WTC11 (cell line): Measurements from ENCODE around the gene MRPL28. TPM values are rescaled to one million over a fixed set of nuclear protein-coding genes. Genes with fewer than 3 reads are reported as not detected.
"Not testable (repeated sequence)": the region's sequence is repeated elsewhere in the genome, so short reads cannot be mapped to it uniquely, and the experiment has no call there.

Experiments used
- ATAC-seq: fragments of 200-7000 bp; cut with Tn5 transposase; 2 replicates; pipeline ENCODE4 v1.10.0; 2021; ENCODE audit warnings: mild to moderate bottlenecking, moderate library complexity
- CTCF ChIA-PET: fragments of 300-600 bp; sonication (Branson Sonifier 250); formaldehyde crosslinking; loops from one replicate; lab custom pipeline; 2021; ENCODE audit warnings: antibody characterized with exemption; lab: Charles Lee
- POLR2A ChIA-PET: fragments of 350-600 bp; sonication (Branson Sonifier 250); formaldehyde crosslinking; loops from one replicate; lab custom pipeline; 2021; ENCODE audit warnings: antibody characterized with exemption; lab: Charles Lee
- DNase-seq: peaks from one replicate; pipeline ENCODE4 v3.0.0; 2021; ENCODE audit warnings: low spot score
- H3K27ac Mint-ChIP-seq: 2 replicates; pipeline ENCODE4 v1.8.0; 2021; ENCODE audit warnings: mixed read lengths
- H3K27me3 Mint-ChIP-seq: 2 replicates; pipeline ENCODE4 v1.8.0; 2021; ENCODE audit warnings: low read depth, mild to moderate bottlenecking, moderate library complexity, mixed read lengths
- H3K36me3 Mint-ChIP-seq: 2 replicates; pipeline ENCODE4 v1.8.0; 2021; ENCODE audit warnings: mixed read lengths
- H3K4me1 Mint-ChIP-seq: 2 replicates; pipeline ENCODE4 v1.8.0; 2022; ENCODE audit warnings: mixed read lengths
- H3K4me3 Mint-ChIP-seq: 2 replicates; pipeline ENCODE4 v1.8.0; 2021; ENCODE audit warnings: mild to moderate bottlenecking, moderate library complexity, mixed read lengths
- H3K9me3 Mint-ChIP-seq: 2 replicates; pipeline ENCODE4 v1.8.0; 2021; ENCODE audit warnings: mixed read lengths
- ATF1 ChIP-seq: sonication (generic); formaldehyde crosslinking; IDR thresholded peaks from 2 replicates; pipeline ENCODE4 v1.8.1; 2023; ENCODE audit warnings: mild to moderate bottlenecking, moderate library complexity, missing genetic modification reagents
- ESRRA ChIP-seq: sonication (generic); formaldehyde crosslinking; IDR thresholded peaks from 2 replicates; pipeline ENCODE4 v1.8.1; 2022; ENCODE audit warnings: mild to moderate bottlenecking, missing genetic modification reagents, borderline replicate concordance
- FOXK1 ChIP-seq: sonication (generic); formaldehyde crosslinking; IDR thresholded peaks from 2 replicates; pipeline ENCODE4 v1.8.0; 2022; ENCODE audit warnings: mild to moderate bottlenecking, moderate library complexity, missing genetic modification reagents
- GTF2I ChIP-seq: fragments of 250-450 bp; sonication (Bioruptor Pico); conservative IDR thresholded peaks from 2 replicates; pipeline ENCODE4 v1.4.0; 2021; ENCODE audit warnings: mild to moderate bottlenecking
- HMGA2 ChIP-seq: fragments of 250-450 bp; sonication (Bioruptor Pico); IDR thresholded peaks from 2 replicates; pipeline ENCODE4 v1.4.0; 2021; ENCODE audit warnings: mild to moderate bottlenecking, moderate library complexity
- NFATC4 ChIP-seq: fragments of 250-450 bp; sonication (Bioruptor Pico); IDR thresholded peaks from 2 replicates; pipeline ENCODE4 v1.9.0; 2021; ENCODE audit warnings: mild to moderate bottlenecking
- SP1 ChIP-seq: sonication (generic); formaldehyde crosslinking; conservative IDR thresholded peaks from 2 replicates; pipeline ENCODE4 v1.8.1; 2022; ENCODE audit warnings: missing genetic modification reagents
- TP53 ChIP-seq: sonication (generic); formaldehyde crosslinking; IDR thresholded peaks from 2 replicates; pipeline ENCODE4 v1.8.1; 2023; ENCODE audit warnings: mild to moderate bottlenecking, missing genetic modification reagents
- ZNF232 ChIP-seq: sonication (generic); formaldehyde crosslinking; IDR thresholded peaks from 2 replicates; pipeline ENCODE4 v1.8.0; 2022; ENCODE audit warnings: mild to moderate bottlenecking, missing genetic modification reagents
- ZNF396 ChIP-seq: fragments of 250-450 bp; sonication (Bioruptor Pico); IDR thresholded peaks from 2 replicates; pipeline ENCODE4 v1.8.0; 2021; ENCODE audit warnings: mild to moderate bottlenecking, moderate library complexity, borderline replicate concordance
- total RNA-seq: library from RNA; stranded (reverse); gene quantifications from 3 replicates; pipeline ENCODE4 v1.2.3, GENCODE V29; 2021
- TF ChIP-seq, protein P1 (sequence below): sonication (generic); formaldehyde crosslinking; IDR thresholded peaks from 2 replicates; pipeline ENCODE4 v1.8.1; 2022; ENCODE audit warnings: missing genetic modification reagents, borderline replicate concordance
- TF ChIP-seq, protein P2 (sequence below): sonication (generic); formaldehyde crosslinking; IDR thresholded peaks from 2 replicates; pipeline ENCODE4 v1.8.0; 2022; ENCODE audit warnings: mild to moderate bottlenecking, missing genetic modification reagents
- TF ChIP-seq, protein P3 (sequence below): sonication (generic); formaldehyde crosslinking; IDR thresholded peaks from 2 replicates; pipeline ENCODE4 v1.8.1; 2023; ENCODE audit warnings: mild to moderate bottlenecking, moderate library complexity, missing genetic modification reagents
- TF ChIP-seq, protein P4 (sequence below): fragments of 200-600 bp; IDR thresholded peaks from 2 replicates; pipeline ENCODE4 v1.8.0; 2022; ENCODE audit warnings: antibody characterized with exemption

MRPL28 gene
- total RNA-seq, 1 experiment from 2014 or later: 119 TPM

DNA sequence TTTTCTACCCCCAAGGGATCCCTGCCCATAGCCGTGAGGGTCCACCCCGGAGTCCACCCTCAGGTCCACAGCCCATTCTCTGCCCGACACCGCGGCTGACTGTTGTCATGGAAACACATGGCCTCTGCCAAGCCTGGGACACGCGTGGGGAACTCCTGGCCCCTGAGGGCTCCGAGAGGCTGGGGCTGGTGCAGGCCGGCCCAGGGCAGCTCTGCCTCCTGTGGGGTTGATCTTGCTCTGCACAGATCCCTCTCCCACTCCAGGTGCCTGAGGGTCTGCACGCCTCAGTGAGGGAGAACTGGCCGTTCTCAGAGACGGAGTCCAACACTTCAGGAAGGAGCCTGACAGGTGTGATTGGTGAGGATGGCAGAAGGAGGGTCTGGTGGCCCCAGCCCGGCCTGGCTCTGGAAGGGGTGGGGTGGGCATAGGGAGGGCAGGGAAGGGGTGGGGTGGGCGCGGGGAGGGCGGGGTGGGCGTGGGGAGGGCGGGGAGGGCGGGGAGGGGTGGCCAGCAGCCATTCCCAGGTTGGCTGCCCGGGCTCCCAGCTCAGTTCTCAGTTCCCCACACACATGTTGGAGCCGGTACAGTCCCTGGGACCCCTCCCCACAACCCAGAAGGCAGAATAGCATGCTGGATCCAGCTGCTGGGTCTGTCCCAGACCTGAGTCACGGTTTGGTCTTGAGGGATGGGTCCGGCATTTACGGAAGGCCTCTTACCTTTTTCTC is 6.4 kb downstream of the MRPL28 start:
- no peaks in the 10 kb centered on the region for H3K4me1 Mint-ChIP-seq
- no peak overlapping the region for H3K27ac Mint-ChIP-seq
- no peak for ATAC-seq
- no peak overlapping the region for H3K4me3 Mint-ChIP-seq
- peaks cover 12% of the 10 kb centered on the region for H3K36me3 Mint-ChIP-seq
- ChIA-PET POLR2A (no interaction called here), CTCF (interaction anchor here (0.9 to 2.7 kb wide), 6 partner anchors 11 to 267 kb away, joined by 3 to 14 read pairs (median 6); partner anchors contain the start of gene DECR2)
- DNase-seq: no peak
- TF ChIP-seq ZNF396 (CRISPR knock-in tag): no peak
- no peak for TF ChIP-seq SP1
- no peak for TF ChIP-seq FOXK1 (CRISPR knock-in tag)
- TF ChIP-seq ZNF232 (CRISPR knock-in tag): no peak
- TF ChIP-seq TP53 (CRISPR knock-in tag): no peak
- no peak for TF ChIP-seq ESRRA
- TF ChIP-seq ATF1 (CRISPR knock-in tag): no peak
- TF ChIP-seq, protein P1, sequence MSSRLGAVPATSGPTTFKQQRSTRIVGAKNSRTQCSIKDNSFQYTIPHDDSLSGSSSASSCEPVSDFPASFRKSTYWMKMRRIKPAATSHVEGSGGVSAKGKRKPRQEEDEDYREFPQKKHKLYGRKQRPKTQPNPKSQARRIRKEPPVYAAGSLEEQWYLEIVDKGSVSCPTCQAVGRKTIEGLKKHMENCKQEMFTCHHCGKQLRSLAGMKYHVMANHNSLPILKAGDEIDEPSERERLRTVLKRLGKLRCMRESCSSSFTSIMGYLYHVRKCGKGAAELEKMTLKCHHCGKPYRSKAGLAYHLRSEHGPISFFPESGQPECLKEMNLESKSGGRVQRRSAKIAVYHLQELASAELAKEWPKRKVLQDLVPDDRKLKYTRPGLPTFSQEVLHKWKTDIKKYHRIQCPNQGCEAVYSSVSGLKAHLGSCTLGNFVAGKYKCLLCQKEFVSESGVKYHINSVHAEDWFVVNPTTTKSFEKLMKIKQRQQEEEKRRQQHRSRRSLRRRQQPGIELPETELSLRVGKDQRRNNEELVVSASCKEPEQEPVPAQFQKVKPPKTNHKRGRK (CRISPR knock-in tag): no peak
- no peaks in the 10 kb centered on the region for H3K27me3 Mint-ChIP-seq
- H3K9me3 Mint-ChIP-seq: no peaks in the 10 kb centered on the region

DNA sequence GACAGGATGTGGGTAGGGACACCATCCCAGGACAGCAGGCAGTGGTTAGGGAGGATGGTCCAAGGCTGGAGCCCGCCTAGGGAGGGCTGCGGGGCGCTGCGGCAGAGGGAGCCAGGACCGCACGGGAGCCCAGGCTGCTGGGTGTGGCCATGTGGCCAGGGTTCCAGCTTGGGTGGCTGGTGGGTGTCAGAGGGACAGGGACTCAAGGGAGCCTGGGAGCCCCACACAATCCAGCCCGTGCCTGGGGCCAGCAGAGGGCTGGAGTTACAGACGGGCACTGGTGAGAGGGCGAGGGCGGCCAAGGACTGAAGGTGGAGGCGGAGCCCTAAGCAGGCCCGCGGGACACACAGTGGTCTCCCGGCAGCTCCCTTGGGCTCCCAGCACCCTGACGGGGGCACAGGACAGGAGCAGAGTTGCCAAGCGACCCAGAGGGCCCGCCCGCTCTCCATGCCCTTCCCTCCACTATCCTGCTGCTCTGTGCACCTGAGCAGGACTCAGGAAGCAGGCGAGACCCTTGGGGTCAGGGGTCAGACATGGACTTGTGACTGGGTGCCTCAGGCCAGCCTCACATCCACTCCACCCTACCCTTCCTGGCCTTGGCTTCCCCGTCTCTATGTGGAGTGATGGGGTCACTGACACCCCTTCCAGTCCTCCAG is 7.1 kb downstream of the MRPL28 start:
- no peaks in the 10 kb centered on the region for H3K9me3 Mint-ChIP-seq
- ATAC-seq: peak; percentile 5; the same call in 1 of the 2 replicates
- no peaks in the 10 kb centered on the region for H3K27me3 Mint-ChIP-seq
- H3K4me1 Mint-ChIP-seq: no peaks in the 10 kb centered on the region
- ChIA-PET CTCF (interaction anchor here (0.9 to 2.7 kb wide), 21 partner anchors 8 to 302 kb away, joined by 3 to 42 read pairs (median 6); partner anchors contain the start of genes AXIN1, DECR2, FAM234A and HBM), POLR2A (no interaction called here)
- DNase-seq: no peak
- H3K4me3 Mint-ChIP-seq: no peak overlapping the region
- TF ChIP-seq, protein P2, sequence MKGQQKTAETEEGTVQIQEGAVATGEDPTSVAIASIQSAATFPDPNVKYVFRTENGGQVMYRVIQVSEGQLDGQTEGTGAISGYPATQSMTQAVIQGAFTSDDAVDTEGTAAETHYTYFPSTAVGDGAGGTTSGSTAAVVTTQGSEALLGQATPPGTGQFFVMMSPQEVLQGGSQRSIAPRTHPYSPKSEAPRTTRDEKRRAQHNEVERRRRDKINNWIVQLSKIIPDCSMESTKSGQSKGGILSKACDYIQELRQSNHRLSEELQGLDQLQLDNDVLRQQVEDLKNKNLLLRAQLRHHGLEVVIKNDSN: peak; percentile 36; the same call in 1 of the 2 replicates
- TF ChIP-seq NFATC4 (CRISPR knock-in tag): no peak
- no peak overlapping the region for H3K27ac Mint-ChIP-seq
- peaks cover 10% of the 10 kb centered on the region for H3K36me3 Mint-ChIP-seq

DNA sequence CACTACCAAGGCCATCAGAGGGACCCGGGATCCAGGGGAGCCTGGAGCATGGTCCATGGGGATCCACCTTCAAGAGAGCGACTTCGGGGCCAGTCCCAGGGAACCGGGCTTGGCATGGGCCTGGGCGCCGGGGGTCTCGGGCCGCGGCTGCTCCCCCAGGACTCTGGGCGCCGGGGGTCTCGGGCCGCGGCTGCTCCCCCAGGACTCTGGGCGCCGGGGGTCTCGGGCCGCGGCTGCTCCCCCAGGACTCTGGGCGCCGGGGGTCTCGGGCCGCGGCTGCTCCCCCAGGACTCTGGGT is 7.7 kb downstream of the MRPL28 start:
- not testable (repeated sequence) for H3K4me3 Mint-ChIP-seq, H3K27me3 Mint-ChIP-seq, H3K4me1 Mint-ChIP-seq, H3K9me3 Mint-ChIP-seq, ATAC-seq, DNase-seq, H3K27ac Mint-ChIP-seq
- ChIA-PET POLR2A (interaction anchor here (0.7 kb wide), 1 partner anchor 18 kb away, joined by 3 read pairs; no protein-coding TSS in a partner anchor), CTCF (interaction anchor here (0.5 to 2.7 kb wide), 42 partner anchors 9 to 310 kb away, joined by 3 to 42 read pairs (median 5); partner anchors contain the start of genes ARHGDIG, AXIN1, DECR2 and FAM234A)
- peaks cover 10% of the 10 kb centered on the region for H3K36me3 Mint-ChIP-seq

DNA sequence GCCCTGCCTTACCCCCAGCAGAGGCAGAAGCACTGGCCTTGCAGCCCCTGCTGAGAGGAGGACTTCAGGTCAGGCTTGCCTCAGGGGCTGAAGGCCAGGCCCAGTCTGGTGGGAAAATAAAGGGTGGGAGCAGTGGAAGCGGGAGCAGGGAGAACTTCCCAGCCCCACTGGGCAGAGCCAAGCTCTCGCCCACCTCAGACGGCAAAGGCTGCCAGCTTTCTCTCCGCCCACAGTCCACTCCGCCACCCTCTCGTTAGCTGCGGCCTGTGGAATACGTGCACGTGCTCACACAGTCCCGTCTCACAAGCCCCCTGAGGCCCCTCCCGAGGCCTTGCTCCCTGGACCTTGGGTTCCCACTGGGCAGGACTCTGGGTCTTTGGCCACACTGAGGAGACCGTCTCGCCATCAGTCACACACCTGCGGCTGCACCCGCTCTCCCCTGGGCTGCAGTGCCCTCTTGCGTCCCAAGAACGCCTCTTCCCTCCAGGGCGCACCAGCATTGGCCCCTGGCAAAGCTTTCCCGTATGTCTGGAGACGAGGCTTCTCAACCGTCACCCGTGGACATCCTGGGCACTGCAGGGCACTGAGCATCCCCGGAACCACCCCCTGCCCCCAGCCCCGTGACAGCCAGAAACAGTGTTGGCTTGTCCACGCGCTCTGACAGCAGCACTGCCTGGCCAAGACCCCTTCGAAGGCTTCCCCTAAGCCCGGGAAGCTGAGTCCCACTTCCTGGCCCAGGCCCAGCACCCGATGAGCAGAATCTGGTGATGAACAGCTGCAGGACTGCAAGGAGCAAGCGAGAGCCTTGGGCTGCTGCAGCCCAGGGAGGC is 8.3 kb downstream of the MRPL28 start:
- POLR2A ChIA-PET: interaction anchor here (0.6 to 0.7 kb wide), 2 partner anchors 19 to 40 kb away, joined by 3 read pairs; partner anchors contain the start of gene DECR2
- Mint-ChIP-seq H3K9me3 (no peaks in the 10 kb centered on the region), H3K4me3 (no peak overlapping the region), H3K27ac (no peak overlapping the region), H3K4me1 (no peaks in the 10 kb centered on the region), H3K27me3 (no peaks in the 10 kb centered on the region), H3K36me3 (peaks cover 6% of the 10 kb centered on the region)
- peak; percentile 79 for ATAC-seq
- DNase-seq: peak; percentile 83
- CTCF ChIA-PET: interaction anchor here (0.5 to 2.7 kb wide), 47 partner anchors 8 to 309 kb away, joined by 3 to 42 read pairs (median 4); partner anchors contain the start of genes ARHGDIG, AXIN1, DECR2 and FAM234A
- TF ChIP-seq HMGA2 (no peak), GTF2I (CRISPR knock-in tag) (peak; percentile 83)
- TF ChIP-seq, protein P3, sequence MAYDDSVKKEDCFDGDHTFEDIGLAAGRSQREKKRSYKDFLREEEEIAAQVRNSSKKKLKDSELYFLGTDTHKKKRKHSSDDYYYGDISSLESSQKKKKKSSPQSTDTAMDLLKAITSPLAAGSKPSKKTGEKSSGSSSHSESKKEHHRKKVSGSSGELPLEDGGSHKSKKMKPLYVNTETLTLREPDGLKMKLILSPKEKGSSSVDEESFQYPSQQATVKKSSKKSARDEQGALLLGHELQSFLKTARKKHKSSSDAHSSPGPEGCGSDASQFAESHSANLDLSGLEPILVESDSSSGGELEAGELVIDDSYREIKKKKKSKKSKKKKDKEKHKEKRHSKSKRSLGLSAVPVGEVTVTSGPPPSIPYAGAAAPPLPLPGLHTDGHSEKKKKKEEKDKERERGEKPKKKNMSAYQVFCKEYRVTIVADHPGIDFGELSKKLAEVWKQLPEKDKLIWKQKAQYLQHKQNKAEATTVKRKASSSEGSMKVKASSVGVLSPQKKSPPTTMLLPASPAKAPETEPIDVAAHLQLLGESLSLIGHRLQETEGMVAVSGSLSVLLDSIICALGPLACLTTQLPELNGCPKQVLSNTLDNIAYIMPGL (CRISPR knock-in tag): peak; percentile 34; the same call in 1 of the 2 replicates
- TF ChIP-seq, protein P4, sequence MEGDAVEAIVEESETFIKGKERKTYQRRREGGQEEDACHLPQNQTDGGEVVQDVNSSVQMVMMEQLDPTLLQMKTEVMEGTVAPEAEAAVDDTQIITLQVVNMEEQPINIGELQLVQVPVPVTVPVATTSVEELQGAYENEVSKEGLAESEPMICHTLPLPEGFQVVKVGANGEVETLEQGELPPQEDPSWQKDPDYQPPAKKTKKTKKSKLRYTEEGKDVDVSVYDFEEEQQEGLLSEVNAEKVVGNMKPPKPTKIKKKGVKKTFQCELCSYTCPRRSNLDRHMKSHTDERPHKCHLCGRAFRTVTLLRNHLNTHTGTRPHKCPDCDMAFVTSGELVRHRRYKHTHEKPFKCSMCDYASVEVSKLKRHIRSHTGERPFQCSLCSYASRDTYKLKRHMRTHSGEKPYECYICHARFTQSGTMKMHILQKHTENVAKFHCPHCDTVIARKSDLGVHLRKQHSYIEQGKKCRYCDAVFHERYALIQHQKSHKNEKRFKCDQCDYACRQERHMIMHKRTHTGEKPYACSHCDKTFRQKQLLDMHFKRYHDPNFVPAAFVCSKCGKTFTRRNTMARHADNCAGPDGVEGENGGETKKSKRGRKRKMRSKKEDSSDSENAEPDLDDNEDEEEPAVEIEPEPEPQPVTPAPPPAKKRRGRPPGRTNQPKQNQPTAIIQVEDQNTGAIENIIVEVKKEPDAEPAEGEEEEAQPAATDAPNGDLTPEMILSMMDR: 0 out of 2 replicates have a peak, but pooled peaks have one; percentile 30
